T follicular helper cell (primary cell): ENCODE results near the gene CDK11B.

Experiments
- DNase-seq: peaks from one replicate; pipeline ENCODE4 v3.0.0-alpha.2; 2020; ENCODE audit warnings: low read depth

The CDK11B gene

DNA sequence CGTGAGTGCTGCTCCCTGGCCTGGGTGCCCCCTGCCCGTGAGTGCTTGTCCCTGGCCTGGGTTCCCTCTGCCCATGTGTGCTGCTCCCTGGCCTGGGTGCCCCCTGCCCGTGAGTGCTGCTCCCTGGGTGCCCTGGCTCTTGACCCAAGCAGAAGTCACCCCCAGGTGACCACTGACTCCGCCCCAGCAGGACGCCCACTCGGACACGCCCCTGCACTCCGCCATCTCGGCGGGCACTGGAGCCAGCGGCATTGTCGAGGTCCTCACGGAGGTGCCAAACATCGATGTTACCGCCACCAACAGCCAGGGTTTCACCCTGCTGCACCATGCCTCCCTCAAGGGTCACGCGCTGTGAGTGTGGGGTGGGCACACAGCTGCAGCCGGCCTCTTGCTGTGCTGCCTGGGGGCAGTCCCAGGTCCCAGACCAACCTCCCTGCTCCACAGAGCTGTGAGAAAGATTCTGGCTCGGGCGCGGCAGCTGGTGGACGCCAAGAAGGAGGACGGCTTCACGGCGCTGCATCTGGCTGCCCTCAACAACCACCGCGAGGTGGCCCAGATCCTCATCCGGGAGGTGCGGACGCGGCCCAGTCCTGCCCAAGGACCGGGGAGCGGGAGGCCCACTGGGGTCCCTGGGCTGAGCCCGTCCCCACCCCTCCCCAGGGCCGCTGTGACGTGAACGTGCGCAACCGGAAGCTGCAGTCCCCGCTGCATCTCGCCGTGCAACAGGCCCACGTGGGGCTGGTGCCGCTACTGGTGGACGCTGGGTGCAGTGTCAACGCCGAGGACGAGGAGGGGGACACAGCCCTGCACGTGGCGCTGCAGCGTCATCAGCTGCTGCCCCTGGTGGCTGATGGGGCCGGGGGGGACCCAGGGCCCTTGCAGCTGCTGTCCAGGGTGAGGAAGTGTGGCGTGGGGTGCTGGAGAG lies 30.7 kb downstream of the CDK11B start:
- DNase-seq: no peak

DNA sequence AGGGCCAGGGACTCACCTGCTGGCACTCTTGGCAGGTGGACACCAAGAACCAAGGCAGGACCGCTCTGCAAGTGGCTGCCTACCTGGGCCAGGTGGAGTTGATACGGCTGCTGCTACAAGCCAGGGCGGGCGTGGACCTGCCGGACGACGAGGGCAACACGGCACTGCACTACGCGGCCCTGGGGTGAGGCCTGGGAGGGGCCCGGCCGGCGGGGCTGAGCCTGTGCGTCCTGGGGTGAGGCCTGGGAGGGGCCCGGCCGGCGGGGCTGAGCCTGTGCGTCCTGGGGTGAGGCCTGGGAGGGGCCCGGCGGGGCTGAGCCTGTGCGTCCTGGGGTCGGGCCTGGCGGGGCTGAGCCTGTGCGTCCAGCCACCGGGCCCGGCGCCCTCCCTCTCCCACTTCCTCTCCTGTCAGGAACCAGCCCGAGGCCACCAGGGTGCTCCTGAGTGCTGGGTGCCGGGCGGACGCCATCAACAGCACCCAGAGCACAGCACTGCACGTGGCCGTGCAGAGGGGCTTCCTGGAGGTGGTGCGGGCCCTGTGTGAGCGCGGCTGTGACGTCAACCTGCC lies 31.5 kb downstream of the CDK11B start:
- no peak for DNase-seq

DNA sequence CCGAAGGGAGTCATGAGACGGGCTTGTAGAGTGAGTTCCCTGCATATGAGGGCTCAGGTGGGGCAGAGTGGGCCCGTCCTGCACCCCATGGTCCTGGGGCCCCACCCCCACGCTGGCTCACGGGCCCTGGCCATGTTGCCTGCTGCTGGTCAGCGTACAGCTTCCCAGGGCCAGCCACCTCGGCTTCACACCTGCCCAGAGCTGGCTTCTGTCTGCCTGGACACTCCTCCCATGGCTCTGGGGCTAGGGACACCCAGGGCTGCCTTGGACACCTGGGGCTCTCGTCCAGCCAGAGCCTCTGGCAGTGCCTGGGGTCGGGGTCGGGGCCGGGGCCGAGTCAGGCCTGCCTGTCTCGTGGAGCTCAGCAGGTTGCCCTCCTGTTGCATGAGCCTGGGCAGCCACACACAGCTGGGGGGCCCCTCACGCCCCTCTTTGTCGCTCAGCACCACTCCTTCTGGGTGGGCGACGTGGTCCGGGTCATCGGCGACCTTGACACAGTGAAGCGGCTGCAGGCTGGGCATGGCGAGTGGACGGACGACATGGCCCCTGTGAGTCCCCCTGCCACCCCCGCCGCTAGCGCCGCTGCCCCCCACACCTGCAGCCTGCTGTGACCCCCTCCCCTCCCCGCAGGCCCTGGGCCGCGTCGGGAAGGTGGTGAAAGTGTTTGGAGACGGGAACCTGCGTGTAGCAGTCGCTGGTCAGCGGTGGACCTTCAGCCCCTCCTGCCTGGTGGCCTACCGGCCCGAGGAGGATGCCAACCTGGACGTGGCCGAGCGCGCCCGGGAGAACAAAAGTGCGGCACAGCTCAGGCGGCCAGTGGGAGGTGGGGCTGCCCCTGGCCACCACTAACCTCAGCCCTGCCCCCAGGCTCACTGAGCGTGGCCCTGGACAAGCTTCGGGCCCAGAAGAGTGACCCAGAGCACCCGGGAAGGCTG lies 32.3 kb downstream of the CDK11B start:
- no peak for DNase-seq

DNA sequence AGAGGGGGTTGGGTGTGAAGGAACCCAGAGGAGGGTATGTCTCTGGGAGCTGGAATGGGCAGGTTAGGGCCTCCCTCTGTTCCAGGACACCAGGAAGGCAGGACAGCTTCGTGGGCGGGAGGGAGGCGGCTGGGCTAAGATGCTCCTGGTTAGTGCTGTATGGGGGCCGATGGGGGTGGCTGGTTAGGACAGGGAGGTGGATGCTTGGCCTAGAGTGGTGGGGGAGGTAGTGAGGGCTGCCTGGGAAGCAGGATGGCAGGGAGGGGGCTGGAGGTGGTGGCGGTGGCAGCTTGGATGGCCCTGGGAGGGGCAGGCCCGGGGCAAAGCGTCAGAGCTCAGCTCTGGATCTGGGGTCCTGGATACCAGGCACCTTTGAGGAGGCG lies 33.0 kb downstream of the CDK11B start:
- DNase-seq: no peak

DNA sequence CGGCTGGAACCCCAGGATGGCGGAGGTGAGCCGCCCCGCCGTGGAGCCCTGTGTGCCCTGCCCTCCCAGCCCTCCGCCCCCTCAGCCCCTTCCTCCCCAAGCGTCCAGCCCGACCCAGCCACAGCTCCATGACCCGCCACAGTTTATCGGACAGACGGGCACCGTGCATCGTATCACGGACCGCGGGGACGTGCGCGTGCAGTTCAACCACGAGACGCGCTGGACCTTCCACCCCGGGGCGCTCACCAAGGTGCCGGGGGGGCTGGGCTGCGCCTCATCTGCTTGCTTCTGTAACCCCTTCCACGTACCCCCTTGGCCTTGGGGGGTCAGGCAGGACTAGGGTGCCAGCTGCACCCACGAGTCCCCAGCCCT lies 33.4 kb downstream of the CDK11B start:
- DNase-seq: no peak

DNA sequence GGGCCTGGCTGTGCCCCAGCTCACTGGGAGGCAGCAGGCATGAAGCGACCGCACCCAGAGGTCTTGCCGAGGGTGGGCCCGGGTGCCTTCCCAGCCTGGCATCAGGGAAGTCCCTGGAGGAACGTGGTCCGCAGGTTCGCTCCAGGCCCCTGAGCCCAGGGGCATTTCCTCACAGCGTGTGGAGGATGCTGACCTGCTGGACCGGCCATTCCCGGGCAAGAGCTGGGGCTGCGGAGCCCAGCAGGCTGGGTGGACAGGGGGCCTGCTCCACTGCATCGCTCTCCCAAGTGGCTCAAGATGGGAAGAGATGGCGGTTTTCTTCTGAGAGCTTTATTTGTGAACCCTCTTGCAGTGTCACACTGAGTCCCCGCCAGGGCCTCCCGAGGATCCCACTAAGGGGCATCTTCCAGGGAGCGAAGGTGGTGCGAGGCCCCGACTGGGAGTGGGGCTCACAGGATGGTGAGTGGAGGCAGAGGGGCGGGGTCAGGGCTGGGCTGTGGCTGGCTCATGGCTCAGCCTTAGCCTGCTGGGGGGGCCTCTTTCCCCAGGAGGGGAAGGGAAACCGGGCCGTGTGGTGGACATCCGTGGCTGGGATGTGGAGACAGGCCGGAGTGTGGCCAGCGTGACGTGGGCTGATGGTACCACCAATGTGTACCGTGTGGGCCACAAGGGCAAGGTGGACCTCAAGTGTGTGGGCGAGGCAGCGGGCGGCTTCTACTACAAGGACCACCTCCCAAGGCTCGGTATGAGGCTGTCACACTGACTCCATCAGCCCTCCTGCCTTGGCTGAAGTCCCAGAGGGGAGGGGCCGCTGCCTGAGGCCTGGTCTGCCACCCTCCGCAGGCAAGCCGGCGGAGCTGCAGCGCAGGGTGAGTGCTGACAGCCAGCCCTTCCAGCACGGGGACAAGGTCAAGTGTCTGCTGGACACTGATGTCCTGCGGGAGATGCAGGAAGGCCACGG lies 34.1 kb downstream of the CDK11B start:
- DNase-seq: no peak

DNA sequence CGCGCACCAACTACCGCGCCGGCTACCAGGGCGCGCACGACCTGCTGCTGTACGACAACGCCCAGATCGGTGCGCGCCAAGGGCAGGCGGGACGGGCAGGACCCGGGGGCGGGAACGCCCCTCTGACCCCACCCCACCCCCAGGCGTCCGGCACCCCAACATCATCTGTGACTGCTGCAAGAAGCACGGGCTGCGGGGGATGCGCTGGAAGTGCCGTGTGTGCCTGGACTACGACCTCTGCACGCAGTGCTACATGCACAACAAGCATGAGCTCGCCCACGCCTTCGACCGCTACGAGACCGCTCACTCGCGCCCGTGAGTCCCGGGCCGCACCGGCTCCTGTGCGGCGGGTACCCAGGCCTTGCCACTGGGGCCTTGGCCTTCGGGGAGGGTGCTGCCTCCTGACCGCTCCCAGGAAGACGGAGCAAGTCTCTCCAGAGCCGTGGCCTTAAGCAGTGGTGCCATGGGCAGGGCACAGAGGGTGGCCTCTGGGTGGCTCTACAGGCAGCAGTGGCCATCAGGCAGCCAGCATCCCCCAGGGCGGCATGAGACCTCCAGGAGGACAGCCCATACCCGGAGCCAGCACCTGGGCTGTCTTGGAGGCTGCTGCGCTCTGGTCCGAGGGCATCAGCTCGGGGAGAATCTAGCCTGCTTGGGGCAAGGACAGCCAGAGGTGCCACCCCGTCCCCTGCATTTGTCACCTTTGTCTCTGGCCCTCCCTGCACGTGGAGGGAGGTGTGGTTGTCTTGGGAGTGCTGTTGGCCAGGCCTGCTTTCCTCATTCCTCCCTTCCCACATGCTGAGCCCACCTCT lies 35.0 kb downstream of the CDK11B start:
- DNase-seq: no peak

DNA sequence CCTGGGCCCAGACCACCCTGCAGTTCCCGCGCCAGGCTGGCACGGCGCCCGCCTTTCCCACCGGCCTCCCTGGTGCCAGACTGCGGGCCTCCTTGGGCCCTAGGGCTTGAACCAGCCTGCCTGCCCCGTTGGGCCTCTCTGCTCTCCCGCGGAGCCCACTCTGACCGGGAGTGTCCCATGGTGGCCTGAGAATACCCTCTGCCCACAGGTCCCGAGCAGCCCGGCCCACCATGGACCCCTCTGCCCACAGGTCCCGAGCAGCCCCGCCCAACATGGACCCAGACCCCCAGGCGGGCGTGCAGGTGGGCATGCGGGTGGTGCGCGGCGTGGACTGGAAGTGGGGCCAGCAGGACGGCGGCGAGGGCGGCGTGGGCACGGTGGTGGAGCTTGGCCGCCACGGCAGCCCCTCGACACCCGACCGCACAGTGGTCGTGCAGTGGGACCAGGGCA lies 35.6 kb downstream of the CDK11B start:
- no peak for DNase-seq

DNA sequence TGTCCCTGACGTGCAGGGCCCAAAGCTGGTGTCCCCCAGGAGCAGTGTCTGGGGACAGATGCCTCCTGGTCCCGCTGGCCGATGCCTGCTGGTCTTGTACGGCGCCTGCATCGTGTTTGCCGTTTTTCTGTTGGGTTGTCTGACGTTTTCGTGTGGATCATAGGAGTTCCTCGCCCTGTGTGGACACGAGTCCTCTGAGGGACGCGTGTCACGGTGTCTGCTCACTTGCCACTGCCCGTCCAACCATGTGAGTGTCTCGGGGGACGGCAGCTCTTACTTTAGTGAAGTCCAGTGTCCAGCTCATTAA lies 36.1 kb downstream of the CDK11B start:
- no peak for DNase-seq

DNA sequence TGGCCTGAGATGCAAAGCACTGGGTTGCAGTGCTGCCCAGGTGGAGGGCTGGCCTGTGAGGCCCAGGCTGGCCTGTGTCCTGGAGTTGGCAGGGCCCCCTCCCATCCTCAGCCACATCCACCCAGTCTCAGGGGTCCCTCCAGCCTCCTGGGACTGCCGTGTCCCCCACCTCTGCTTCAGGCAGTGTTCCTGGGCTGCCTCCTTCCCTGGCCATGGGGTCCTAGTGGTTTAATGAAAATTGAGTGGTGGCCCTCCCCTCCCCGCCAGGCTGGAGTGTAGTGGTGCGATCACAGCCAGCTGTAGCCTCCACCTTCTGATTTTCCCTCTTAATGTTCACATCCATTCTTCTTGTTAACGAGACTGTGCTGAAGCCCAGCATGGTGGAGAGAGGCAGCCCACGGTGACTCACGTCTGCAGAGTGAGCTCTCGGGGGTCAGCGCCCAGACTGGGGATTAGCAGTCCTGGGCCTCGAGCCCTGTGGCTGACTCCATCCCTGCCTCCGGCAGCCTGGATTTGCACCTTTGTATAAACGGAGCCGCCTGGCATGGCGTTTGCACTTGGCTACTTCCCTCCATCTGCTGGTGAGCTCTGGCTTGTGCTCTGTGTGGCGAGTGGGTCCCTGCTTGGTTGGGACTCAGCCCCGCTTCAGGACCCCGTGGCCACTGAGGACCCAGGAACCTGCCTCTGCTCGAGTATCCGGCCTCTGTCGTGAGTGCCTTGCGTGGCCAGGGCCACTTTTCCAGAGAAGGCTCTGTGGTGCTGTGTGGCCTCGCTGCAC lies 36.6 kb downstream of the CDK11B start:
- DNase-seq: no peak

DNA sequence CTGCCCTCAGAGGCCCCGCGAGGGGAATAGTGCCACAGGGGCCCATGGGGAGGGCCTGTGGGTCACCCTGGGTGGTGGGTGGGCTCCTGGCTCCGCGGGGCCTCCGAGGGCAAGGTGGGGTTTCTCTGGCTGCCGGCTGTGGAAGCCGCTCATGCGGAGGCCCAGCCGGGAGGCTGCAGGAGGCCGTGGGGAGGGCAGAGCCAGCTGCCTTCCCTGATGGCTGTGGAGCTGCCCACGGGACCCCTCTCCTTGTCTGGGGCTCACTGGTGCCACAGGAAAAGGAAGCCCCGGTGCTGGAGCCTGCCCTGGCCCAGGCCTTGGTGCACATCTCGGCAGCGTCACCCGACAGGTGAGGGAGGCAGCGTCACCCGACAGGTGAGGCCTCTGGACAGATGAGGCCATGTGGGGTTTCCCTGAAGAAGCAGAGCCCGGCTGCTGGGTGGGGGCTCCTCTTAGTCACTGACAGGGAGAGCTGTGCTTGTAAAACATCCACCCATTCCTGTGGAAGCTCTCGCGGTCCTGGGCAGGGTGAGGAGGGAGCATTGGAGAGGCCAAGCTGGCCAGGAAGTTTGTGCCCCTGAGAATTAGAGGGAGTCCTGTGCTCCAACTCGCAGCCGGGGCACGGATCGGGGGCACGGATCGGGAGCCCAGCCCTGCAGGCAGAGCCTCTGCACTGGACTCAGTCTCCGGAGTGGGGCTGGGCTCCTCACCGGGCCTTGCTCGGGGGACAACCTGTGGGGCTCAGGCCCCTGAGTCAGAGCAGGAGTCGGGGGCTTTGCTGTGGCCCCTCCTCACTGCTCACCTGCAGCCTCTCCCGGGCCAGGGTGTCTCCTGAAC lies 37.4 kb downstream of the CDK11B start:
- no peak for DNase-seq

DNA sequence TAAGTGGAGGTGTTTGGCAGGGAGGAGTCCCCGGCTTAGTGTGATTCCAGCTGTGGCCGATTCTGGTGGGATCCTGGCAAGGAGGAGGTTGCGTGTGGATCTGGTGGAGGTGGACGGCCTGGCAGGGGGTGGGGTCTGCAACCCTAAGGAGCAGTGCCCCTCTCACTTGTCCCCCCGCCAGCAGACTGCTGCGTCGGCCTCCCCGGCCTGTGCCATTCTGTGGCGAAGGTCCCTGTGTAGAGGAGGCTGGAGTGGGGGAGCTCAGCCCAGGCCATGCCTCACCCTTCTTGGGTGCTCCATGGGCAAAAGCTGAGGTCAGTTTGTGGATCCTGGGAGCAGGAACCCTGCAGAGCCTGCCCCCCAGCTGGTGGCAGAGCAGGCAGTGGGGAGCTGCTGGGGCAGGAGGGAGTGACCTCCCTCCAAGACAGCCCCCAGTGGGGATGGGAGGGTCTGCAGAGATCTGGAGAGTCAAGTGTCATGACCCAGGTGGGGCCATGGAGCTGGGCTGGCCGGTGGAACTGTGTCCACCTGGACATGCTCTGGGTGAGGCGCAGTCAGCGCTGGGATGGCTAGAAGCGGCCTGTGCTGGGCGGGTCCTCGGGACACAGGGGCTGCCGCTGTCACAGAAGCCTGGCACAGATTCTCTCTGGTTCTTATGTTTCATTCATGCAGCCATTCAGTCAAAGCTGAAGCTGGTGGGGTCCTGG lies 38.2 kb downstream of the CDK11B start:
- no peak for DNase-seq

DNA sequence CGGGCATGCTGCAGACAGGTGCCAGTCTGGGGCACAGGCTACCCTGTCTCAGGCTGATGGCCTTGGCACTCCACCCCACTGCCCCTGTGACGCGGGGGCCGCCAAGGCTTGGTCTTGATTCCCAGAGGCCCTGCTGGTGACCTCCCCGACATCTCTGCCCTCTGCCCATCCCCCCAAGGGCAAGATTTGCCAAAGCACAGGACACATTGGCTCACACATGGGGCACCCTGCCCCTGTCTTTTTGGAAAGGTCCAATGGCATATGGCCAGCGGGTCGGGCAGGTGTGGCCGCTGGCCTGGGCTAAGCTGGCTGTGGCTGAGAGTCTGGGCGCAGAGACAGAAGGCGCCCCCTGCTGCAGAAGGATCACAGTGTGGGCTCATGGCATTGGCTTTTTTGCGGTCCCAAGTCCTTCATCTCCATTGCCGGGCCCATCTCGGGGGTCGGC lies 38.9 kb downstream of the CDK11B start:
- no peak for DNase-seq

DNA sequence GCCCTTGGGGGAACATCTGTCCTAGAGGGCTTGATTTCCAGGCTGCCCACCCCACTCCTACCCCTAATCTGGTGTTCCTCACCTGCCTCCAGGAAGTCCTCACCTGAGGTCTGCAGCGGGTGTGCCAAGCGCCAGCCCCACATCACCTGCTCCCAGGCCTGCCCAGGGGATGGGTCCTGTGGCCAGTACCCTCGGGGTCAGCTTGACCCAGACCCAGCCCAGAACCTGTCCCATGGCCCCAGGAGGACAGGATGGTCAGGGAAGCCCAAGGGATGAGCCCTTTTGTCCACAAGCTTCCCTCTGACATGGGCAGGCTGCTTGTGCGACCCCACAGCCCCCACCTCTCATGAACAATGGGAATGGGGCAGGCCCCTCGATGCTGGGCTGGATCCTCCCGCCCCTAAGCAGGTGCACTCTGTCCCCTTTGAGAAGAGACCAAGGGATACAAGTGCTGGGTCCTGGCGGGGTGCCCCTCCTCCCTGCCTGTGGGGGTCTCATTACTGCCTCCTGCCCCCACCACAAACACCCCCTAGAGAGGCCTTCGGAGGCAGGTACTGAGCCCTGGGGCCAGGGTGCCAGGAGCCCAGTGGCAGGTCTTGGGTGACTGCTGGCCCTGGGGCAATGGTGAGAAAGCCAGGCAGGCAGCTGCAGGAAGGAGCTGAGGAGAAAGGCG lies 40.3 kb downstream of the CDK11B start:
- DNase-seq: no peak

DNA sequence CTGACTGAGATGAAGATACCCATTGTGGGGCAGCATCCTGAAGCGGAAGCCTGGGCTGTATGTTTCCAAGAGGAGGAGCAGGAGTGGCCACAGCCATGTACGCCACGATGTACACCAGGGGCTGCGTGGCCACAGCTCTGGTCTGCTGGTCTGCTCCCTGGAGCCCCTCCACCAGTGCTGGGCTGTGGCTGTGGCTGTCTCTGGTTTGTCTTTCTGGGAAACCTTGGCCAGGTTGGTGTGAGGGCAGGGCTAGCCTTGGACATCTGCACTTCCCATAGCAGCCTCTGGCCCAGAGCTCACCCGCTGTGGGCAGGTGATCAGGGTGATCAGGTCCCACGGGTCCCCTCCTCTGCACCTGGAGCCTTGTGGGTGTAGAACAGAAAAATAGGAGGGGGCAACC lies 40.9 kb downstream of the CDK11B start:
- no peak for DNase-seq

DNA sequence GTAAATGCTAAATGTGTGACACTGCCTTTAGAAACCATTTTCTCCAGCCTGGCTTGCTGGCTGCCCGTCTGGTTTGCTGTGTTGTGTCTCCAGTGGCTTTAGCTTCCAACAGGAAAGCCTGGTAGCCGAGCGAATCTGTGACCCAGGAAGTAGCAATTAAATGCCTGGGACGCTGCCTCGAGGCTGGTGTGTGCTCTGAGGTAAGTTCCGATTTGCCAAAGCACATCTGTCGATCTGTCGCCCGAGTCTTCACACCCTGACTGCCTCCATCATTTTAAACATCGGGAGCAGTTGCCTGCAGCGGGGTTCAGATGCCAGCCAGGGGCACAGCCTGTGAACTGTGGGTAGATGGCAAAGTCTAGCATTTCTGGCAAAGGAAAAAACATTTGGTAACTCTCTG lies 41.3 kb downstream of the CDK11B start:
- DNase-seq: no peak

DNA sequence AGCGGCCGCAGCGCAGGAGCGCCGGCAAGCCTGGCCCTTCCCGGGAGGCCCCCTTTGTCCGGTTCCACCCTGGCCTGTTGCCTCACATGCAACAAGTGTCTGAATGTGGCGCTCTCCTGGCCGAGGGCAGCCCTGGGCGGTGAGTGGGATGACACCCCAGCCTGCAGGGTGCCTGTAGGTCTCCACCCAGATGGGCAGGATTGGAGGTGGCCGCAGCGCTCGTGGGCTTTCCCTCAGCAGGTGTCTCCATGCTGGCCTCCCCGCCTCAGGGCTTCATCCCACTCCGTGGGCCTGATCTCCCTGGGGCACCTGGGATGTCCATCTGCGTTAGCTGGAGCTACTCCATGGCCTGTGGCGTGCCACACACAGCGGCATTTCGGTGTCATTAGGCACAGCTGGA lies 42.0 kb downstream of the CDK11B start:
- DNase-seq: no peak
